ENCODE data around the gene RPL36.

The RPL36 gene

GRCh38 chr19:5669212-5669611 lies 20.9 kb upstream of the RPL36 start:
- TF ChIP-seq Cebpa-rat (IDR thresholded peaks at IDR 0.05): no peak
- Histone ChIP-seq H3K27ac (no peak overlapping the region), H3K9me3 (replicated peaks in 1 of 11) (no peaks in the 10 kb centered on the region), H4K20me1 (peaks cover 46 to 87% (median 75%) of the 10 kb centered on the region in 11 experiments; a peak in 21 of 22 replicates), H3K36me3 (peaks cover 76 to 90% (median 88%) of the 10 kb centered on the region in 11 experiments), H3K27me3 (no peaks in the 10 kb centered on the region), H3K9ac (no peak overlapping the region; a peak in 1 of 22 replicates), H3K4me3 (no peak overlapping the region), H3K4me2 (no peak overlapping the region), H3K4me1 (no peaks in the 10 kb centered on the region)

GRCh38 chr19:5671600-5671999 lies 18.5 kb upstream of the RPL36 start:
- Histone ChIP-seq H3K4me1 (no peaks in the 10 kb centered on the region), H3K9me3 (replicated peaks in 1 of 11) (no peaks in the 10 kb centered on the region), H3K9ac (no peak overlapping the region), H3K4me3 (no peak overlapping the region), H3K4me2 (no peak overlapping the region), H3K27me3 (no peaks in the 10 kb centered on the region), H3K36me3 (peaks cover 52 to 85% (median 65%) of the 10 kb centered on the region in 11 experiments), H3K27ac (no peak overlapping the region), H4K20me1 (peaks cover 24 to 74% (median 53%) of the 10 kb centered on the region in 11 experiments; a peak in 21 of 22 replicates)
- no peak for TF ChIP-seq Cebpa-rat (IDR thresholded peaks at IDR 0.05)

- H3K27ac ChIP-seq: no peak overlapping the region
- no peak for TF ChIP-seq Cebpa-rat (IDR thresholded peaks at IDR 0.05)
- H3K4me3 ChIP-seq: no peak overlapping the region
- H4K20me1 ChIP-seq: peaks cover 11 to 72% (median 41%) of the 10 kb centered on the region in 11 experiments; a peak in 21 of 22 replicates
- no peaks in the 10 kb centered on the region for H3K4me1 ChIP-seq
- no peak overlapping the region for H3K9ac ChIP-seq
- no peaks in the 10 kb centered on the region for H3K27me3 ChIP-seq
- no peak overlapping the region for H3K4me2 ChIP-seq
- peaks cover 43 to 83% (median 57%) of the 10 kb centered on the region in 11 experiments for H3K36me3 ChIP-seq
- H3K9me3 ChIP-seq (replicated peaks in 1 of 11): no peaks in the 10 kb centered on the region
Measured at GRCh38 chr19:5672708-5673459, 17.2 kb upstream of the RPL36 start.

- no peak overlapping the region for H3K27ac ChIP-seq
- H3K36me3 ChIP-seq: peaks cover 40 to 81% (median 53%) of the 10 kb centered on the region in 11 experiments
Measured at GRCh38 chr19:5673752-5674151, 16.3 kb upstream of the RPL36 start.

GRCh38 chr19:5674714-5675113 lies 15.4 kb upstream of the RPL36 start:
- no peak for TF ChIP-seq Cebpa-rat (IDR thresholded peaks at IDR 0.05)
- peaks cover 31 to 71% (median 43%) of the 10 kb centered on the region in 11 experiments for H3K36me3 ChIP-seq
- H3K27me3 ChIP-seq: no peaks in the 10 kb centered on the region

More at GRCh38 chr19:5673752-5674151, 16.3 kb upstream of the RPL36 start:
- Histone ChIP-seq H3K4me1 (no peaks in the 10 kb centered on the region), H3K4me3 (no peak overlapping the region), H3K9me3 (replicated peaks in 1 of 11) (no peaks in the 10 kb centered on the region), H4K20me1 (peaks cover 8 to 67% (median 34%) of the 10 kb centered on the region in 11 experiments; a peak in 20 of 22 replicates), H3K27me3 (no peaks in the 10 kb centered on the region), H3K4me2 (no peak overlapping the region), H3K9ac (no peak overlapping the region)
- TF ChIP-seq Cebpa-rat (IDR thresholded peaks at IDR 0.05): no peak

GRCh38 chr19:5676105-5676771 lies 13.9 kb upstream of the RPL36 start:
- peaks cover 12 to 15% (median 13%) of the 10 kb centered on the region in 10 experiments for H3K4me1 ChIP-seq
- no peak overlapping the region for H3K9ac ChIP-seq
- no peaks in the 10 kb centered on the region for H3K27me3 ChIP-seq
- no peak for TF ChIP-seq Cebpa-rat (IDR thresholded peaks at IDR 0.05)
- no peaks in the 10 kb centered on the region for H3K9me3 ChIP-seq (replicated peaks in 1 of 11)
- peaks cover 18 to 56% (median 28%) of the 10 kb centered on the region in 11 experiments for H3K36me3 ChIP-seq
- H3K4me3 ChIP-seq: no peak overlapping the region
- no peak overlapping the region for H3K4me2 ChIP-seq
- no peak overlapping the region for H3K27ac ChIP-seq
- H4K20me1 ChIP-seq: peaks cover 0 to 43% (median 14%) of the 10 kb centered on the region in 11 experiments; a peak in 10 of 22 replicates

More at GRCh38 chr19:5674714-5675113, 15.4 kb upstream of the RPL36 start:
- Histone ChIP-seq H3K27ac (no peak overlapping the region), H3K9me3 (replicated peaks in 1 of 11) (no peaks in the 10 kb centered on the region), H3K4me2 (no peak overlapping the region), H3K4me1 (peaks cover 7 to 10% (median 9%) of the 10 kb centered on the region in 10 experiments), H3K9ac (no peak overlapping the region), H4K20me1 (peaks cover under 1 to 58% (median 24%) of the 10 kb centered on the region in 11 experiments; a peak in 20 of 22 replicates), H3K4me3 (no peak overlapping the region)

GRCh38 chr19:5676772-5677105 lies 13.4 kb upstream of the RPL36 start:
- Histone ChIP-seq H3K4me1 (peaks cover 15 to 20% (median 17%) of the 10 kb centered on the region in 10 experiments), H4K20me1 (peaks cover 0 to 38% (median 9%) of the 10 kb centered on the region in 11 experiments; a peak in 9 of 22 replicates), H3K9me3 (replicated peaks in 1 of 11) (no peaks in the 10 kb centered on the region), H3K4me3 (no peak overlapping the region), H3K27me3 (no peaks in the 10 kb centered on the region), H3K27ac (no peak overlapping the region), H3K4me2 (no peak overlapping the region), H3K36me3 (peaks cover 14 to 51% (median 23%) of the 10 kb centered on the region in 11 experiments), H3K9ac (no peak overlapping the region)
- TF ChIP-seq Cebpa-rat (IDR thresholded peaks at IDR 0.05): no peak

GRCh38 chr19:5677136-5677535 lies 13.0 kb upstream of the RPL36 start:
- Histone ChIP-seq H3K4me2 (no peak overlapping the region), H3K27me3 (no peaks in the 10 kb centered on the region), H4K20me1 (peaks cover 0 to 34% (median 5%) of the 10 kb centered on the region in 11 experiments; a peak in 9 of 22 replicates), H3K4me3 (no peak overlapping the region), H3K9me3 (replicated peaks in 1 of 11) (no peaks in the 10 kb centered on the region), H3K9ac (no peak overlapping the region), H3K27ac (no peak overlapping the region), H3K36me3 (peaks cover 10 to 47% (median 19%) of the 10 kb centered on the region in 11 experiments), H3K4me1 (peaks cover 15 to 23% (median 18%) of the 10 kb centered on the region in 10 experiments)
- TF ChIP-seq Cebpa-rat (IDR thresholded peaks at IDR 0.05): no peak

- Histone ChIP-seq H3K4me3 (no peak overlapping the region), H3K9ac (no peak overlapping the region), H3K4me2 (no peak overlapping the region), H3K4me1 (peaks cover 15 to 23% (median 18%) of the 10 kb centered on the region in 10 experiments), H3K27me3 (no peaks in the 10 kb centered on the region), H3K27ac (no peak overlapping the region), H3K9me3 (replicated peaks in 1 of 11) (no peaks in the 10 kb centered on the region), H3K36me3 (peaks cover 6 to 42% (median 15%) of the 10 kb centered on the region in 11 experiments; a peak in 18 of 22 replicates), H4K20me1 (peaks cover 0 to 31% (median 4%) of the 10 kb centered on the region in 11 experiments; a peak in 8 of 22 replicates)
- no peak for TF ChIP-seq Cebpa-rat (IDR thresholded peaks at IDR 0.05)
Measured at GRCh38 chr19:5677580-5677979, 12.5 kb upstream of the RPL36 start.
